ENCODE data around the gene SIGLEC7.

- TF ChIP-seq CTCF (IDR thresholded peaks at IDR 0.05; ENCODE audit: poor library complexity, severe bottlenecking) = no peak
- no peak for TF ChIP-seq SMC3 (conservative IDR thresholded peaks at IDR 0.05; ENCODE audit: poor library complexity)
- TF ChIP-seq POLR2AphosphoS5 (IDR thresholded peaks at IDR 0.05) = no peak
These were observed 18.7 kb upstream of the SIGLEC7 start for GRCh38 chr19:51123381-51123800.

Data from neural cell (in vitro differentiated cells).